DOHH2 (cell line): ENCODE data around the gene RNF144A.

Source experiments
- H3F3A ChIP-seq: fragments of 200-600 bp; sonication (generic), shearing (Covaris generic); 2 replicates; pipeline ENCODE4 v1.6.0; 2016; ENCODE audit warnings: antibody characterized with exemption, mild to moderate bottlenecking; ENCODE audit not compliant: control insufficient read depth, insufficient read depth
- H3K27ac ChIP-seq: fragments of 200-600 bp; sonication (generic); 2 replicates; pipeline ENCODE4 v1.5.1; 2014; ENCODE audit warnings: low read depth, mild to moderate bottlenecking, low read length, moderate library complexity
- H3K27me3 ChIP-seq: fragments of 200-600 bp; sonication (generic); 2 replicates; pipeline ENCODE4 v1.6.1; 2014; ENCODE audit warnings: mild to moderate bottlenecking, low read length, mixed read lengths; ENCODE audit not compliant: control insufficient read depth
- H3K36me3 ChIP-seq: fragments of 200-600 bp; sonication (generic); 2 replicates; pipeline ENCODE4 v1.6.1; 2014; ENCODE audit warnings: mild to moderate bottlenecking, low read length, moderate library complexity, mixed read lengths; ENCODE audit not compliant: control insufficient read depth
- H3K4me1 ChIP-seq: fragments of 200-600 bp; sonication (generic); 2 replicates; pipeline ENCODE4 v1.6.1; 2014; ENCODE audit warnings: mild to moderate bottlenecking, low read length, mixed read lengths; ENCODE audit not compliant: control insufficient read depth
- H3K4me2 ChIP-seq: fragments of 200-600 bp; sonication (generic); 2 replicates; pipeline ENCODE4 v1.6.0; 2014; ENCODE audit warnings: mild to moderate bottlenecking, low read length, moderate library complexity
- H3K4me3 ChIP-seq: fragments of 200-600 bp; sonication (generic); 2 replicates; pipeline ENCODE4 v1.5.1; 2014; ENCODE audit warnings: mild to moderate bottlenecking, low read length, mixed read lengths
- H3K79me2 ChIP-seq: fragments of 200-600 bp; sonication (generic); 2 replicates; pipeline ENCODE4 v1.6.1; 2014; ENCODE audit warnings: mild to moderate bottlenecking, low read length, mixed read lengths; ENCODE audit not compliant: control insufficient read depth
- H3K9me2 ChIP-seq: fragments of 200-600 bp; sonication (generic); replicated peaks from 2 replicates; pipeline ENCODE4 v1.6.1; 2014; ENCODE audit warnings: mild to moderate bottlenecking, low read length, mixed read lengths; ENCODE audit not compliant: control insufficient read depth
- H3K9me3 ChIP-seq: fragments of 200-600 bp; sonication (generic); 2 replicates; pipeline ENCODE4 v1.6.1; 2014; ENCODE audit warnings: antibody characterized with exemption, low read length, mixed read lengths; ENCODE audit not compliant: control insufficient read depth, insufficient read depth
- H4K20me1 ChIP-seq: fragments of 200-600 bp; sonication (generic); 2 replicates; pipeline ENCODE4 v1.6.0; 2014; ENCODE audit warnings: low read depth, mild to moderate bottlenecking, antibody characterized with exemption, low read length, moderate library complexity; ENCODE audit not compliant: control insufficient read depth, insufficient read depth
- EZH2phosphoT487 ChIP-seq: fragments of 200-600 bp; sonication (generic); IDR thresholded peaks from 2 replicates; pipeline ENCODE4 v1.6.1; 2017; ENCODE audit warnings: borderline replicate concordance, mild to moderate bottlenecking, antibody characterized with exemption, low read length, moderate library complexity, mixed read lengths
- TF ChIP-seq, protein P1 (sequence below): fragments of 200-600 bp; sonication (generic); IDR thresholded peaks from one replicate; pipeline ENCODE4 v1.5.1; 2014; ENCODE audit warnings: antibody characterized with exemption, mild to moderate bottlenecking, low read depth, low read length; ENCODE audit not compliant: poor library complexity, severe bottlenecking

The RNF144A gene

DNA sequence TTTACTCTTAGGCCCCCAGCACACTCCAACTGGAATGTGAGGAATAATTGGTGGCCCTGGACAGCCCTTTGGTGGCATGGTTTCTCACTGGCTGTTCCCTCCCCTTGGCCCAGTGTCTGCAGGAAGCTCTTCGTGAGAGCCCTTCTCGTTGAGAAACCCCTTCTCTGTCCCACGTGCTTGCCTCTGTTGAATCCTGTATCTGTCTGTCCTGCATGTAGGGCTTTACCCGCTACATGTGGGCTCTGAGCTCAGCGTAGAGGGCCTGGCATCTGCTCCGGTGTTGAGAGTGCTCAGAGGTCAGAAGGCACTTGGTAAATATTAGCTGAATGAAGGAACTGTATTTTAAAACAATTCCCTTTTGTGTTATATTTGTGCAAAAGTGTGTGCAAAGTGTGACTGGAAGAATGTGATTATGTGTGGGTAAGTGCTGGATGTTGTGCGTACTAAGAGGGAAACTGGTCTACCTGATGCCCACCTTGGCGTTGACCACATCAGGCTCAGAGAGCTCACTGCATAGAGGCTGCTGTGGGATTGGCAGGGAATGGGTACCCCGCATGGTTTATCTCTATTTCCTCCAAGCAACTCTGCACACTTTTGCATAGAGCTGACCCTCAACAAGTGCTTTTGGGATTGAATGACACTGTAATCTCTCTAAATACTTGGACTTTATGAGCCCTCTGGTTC, 40.0 kb downstream of the RNF144A start:
- H3F3A ChIP-seq, result no peaks in the 10 kb centered on the region
- no peaks in the 10 kb centered on the region for H3K27me3 ChIP-seq
- H3K4me2 ChIP-seq, result no peak overlapping the region
- H3K36me3 ChIP-seq, result no peaks in the 10 kb centered on the region
- H4K20me1 ChIP-seq, result no peaks in the 10 kb centered on the region
- H3K9me2 ChIP-seq, result no peaks in the 10 kb centered on the region
- no peak for TF ChIP-seq EZH2phosphoT487
- TF ChIP-seq, protein P1, sequence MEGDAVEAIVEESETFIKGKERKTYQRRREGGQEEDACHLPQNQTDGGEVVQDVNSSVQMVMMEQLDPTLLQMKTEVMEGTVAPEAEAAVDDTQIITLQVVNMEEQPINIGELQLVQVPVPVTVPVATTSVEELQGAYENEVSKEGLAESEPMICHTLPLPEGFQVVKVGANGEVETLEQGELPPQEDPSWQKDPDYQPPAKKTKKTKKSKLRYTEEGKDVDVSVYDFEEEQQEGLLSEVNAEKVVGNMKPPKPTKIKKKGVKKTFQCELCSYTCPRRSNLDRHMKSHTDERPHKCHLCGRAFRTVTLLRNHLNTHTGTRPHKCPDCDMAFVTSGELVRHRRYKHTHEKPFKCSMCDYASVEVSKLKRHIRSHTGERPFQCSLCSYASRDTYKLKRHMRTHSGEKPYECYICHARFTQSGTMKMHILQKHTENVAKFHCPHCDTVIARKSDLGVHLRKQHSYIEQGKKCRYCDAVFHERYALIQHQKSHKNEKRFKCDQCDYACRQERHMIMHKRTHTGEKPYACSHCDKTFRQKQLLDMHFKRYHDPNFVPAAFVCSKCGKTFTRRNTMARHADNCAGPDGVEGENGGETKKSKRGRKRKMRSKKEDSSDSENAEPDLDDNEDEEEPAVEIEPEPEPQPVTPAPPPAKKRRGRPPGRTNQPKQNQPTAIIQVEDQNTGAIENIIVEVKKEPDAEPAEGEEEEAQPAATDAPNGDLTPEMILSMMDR, result no peak
- H3K27ac ChIP-seq, result no peak overlapping the region
- no peak overlapping the region for H3K4me3 ChIP-seq
- no peaks in the 10 kb centered on the region for H3K9me3 ChIP-seq
- no peaks in the 10 kb centered on the region for H3K79me2 ChIP-seq
- H3K4me1 ChIP-seq, result no peaks in the 10 kb centered on the region

DNA sequence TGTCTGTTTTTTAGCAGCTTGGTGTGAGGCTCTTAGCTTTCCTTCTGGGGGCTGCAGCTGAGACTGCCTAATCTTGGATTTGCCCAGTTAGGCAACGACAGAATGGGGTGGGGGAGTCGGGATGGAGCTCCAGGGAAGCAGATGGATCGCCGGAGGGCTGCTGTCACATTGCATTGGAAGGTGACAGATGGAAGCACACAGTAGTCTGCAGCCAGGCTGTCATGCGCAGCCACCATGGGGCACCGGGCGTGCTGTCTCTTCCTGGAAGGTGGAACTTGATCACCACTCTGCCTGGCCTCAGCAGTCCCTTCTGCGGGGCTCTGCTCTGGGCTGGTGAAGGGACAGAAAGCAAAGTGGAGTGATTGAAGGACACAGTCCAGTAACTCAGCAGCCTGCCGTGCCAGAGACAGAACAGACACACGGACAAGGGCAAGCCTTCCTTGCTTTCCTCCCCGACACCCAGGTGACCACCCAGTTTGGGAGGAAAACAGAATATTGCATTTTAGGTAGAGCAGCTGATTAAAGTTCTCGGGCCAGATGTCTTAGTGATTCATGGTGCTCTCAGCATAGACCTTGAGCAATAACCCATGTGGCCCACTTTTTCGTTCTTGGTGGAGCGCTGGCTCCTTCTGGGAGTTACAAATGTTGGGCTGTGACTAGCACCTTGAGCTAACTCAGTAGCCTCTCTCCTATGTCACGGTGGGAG, 40.9 kb downstream of the RNF144A start:
- H3K27me3 ChIP-seq, result no peaks in the 10 kb centered on the region; the same call in 1 of the 2 replicates
- no peaks in the 10 kb centered on the region for H3K9me3 ChIP-seq
- H3F3A ChIP-seq, result no peaks in the 10 kb centered on the region
- no peaks in the 10 kb centered on the region for H3K79me2 ChIP-seq
- H3K27ac ChIP-seq, result no peak overlapping the region
- H3K9me2 ChIP-seq, result no peaks in the 10 kb centered on the region
- H3K36me3 ChIP-seq, result no peaks in the 10 kb centered on the region
- H3K4me1 ChIP-seq, result no peaks in the 10 kb centered on the region
- TF ChIP-seq EZH2phosphoT487, result no peak
- TF ChIP-seq, protein P1, result no peak
- no peak overlapping the region for H3K4me3 ChIP-seq
- H3K4me2 ChIP-seq, result no peak overlapping the region
- H4K20me1 ChIP-seq, result no peaks in the 10 kb centered on the region

GRCh38 chr2:6958616-6959235, 41.5 kb downstream of the RNF144A start:
- no peak for TF ChIP-seq EZH2phosphoT487
- TF ChIP-seq, protein P1, result no peak
- Histone ChIP-seq H3K9me3 (no peaks in the 10 kb centered on the region), H4K20me1 (no peaks in the 10 kb centered on the region), H3K36me3 (no peaks in the 10 kb centered on the region), H3K4me2 (no peak overlapping the region), H3K27me3 (no peaks in the 10 kb centered on the region; the same call in 1 of the 2 replicates), H3K4me3 (no peak overlapping the region), H3K27ac (no peak overlapping the region), H3K4me1 (no peaks in the 10 kb centered on the region), H3F3A (no peaks in the 10 kb centered on the region), H3K9me2 (no peaks in the 10 kb centered on the region), H3K79me2 (no peaks in the 10 kb centered on the region)
